Left lobe of liver (tissue), 1 donor: ENCODE data around the gene MRPS21. TPM values are rescaled to one million over a fixed set of nuclear protein-coding genes. Genes with fewer than 3 reads are reported as not detected.

Experiments
- total RNA-seq: library from RNA; stranded (reverse); gene quantifications from one replicate; pipeline ENCODE4 v1.2.1, GENCODE V29; 2021
- donor health status: DM: no; HTN: yes; CAD: no.

MRPS21 gene
- total RNA-seq, 1 donor from 2014 or later, result 27.0 TPM

Other genes with a start within 250 kb of the MRPS21 start
- gene VPS45, start 226.1 kb upstream of the MRPS21 start, total RNA-seq, result 12.3 TPM
- 3.8 TPM for gene PLEKHO1, start 143.9 kb upstream of the MRPS21 start, total RNA-seq
- gene ANP32E, start 57.7 kb upstream of the MRPS21 start, total RNA-seq, result 12.9 TPM
- 5.6 TPM for gene CA14, start 36.1 kb upstream of the MRPS21 start, total RNA-seq
- 88.5 TPM for gene APH1A, start 24.8 kb upstream of the MRPS21 start, total RNA-seq
- gene C1orf54, start 21.1 kb upstream of the MRPS21 start, total RNA-seq, result 3.0 TPM
- 5.3 TPM for gene CIART, start 11.3 kb upstream of the MRPS21 start, total RNA-seq
- gene PRPF3, start 27.7 kb downstream of the MRPS21 start, total RNA-seq, result 21.3 TPM
- 12.8 TPM for gene RPRD2, start 70.3 kb downstream of the MRPS21 start, total RNA-seq
- 22.7 TPM for gene TARS2, start 193.6 kb downstream of the MRPS21 start, total RNA-seq
- gene ECM1, start 214.2 kb downstream of the MRPS21 start, total RNA-seq, result 15.3 TPM
- gene FALEC, start 221.9 kb downstream of the MRPS21 start, total RNA-seq, result 0.35 TPM